GF-D8 (cell line): ENCODE results near the gene ACTR3C.
"Not testable (repeated sequence)": the region's sequence is repeated elsewhere in the genome, so short reads cannot be mapped to it uniquely, and the experiment has no call there.

Experiments used
- DNase-seq: peaks from one replicate; lab custom pipeline; 2025; lab: John Stamatoyannopoulos, UW

The ACTR3C gene

GRCh38 chr7:150283111-150283510 is 40.2 kb downstream of the ACTR3C start:
- DNase-seq = not testable (repeated sequence)

- not testable (repeated sequence) for DNase-seq
Observed at GRCh38 chr7:150281681-150282403, 41.5 kb downstream of the ACTR3C start.

GRCh38 chr7:150278383-150278782 is 45.0 kb downstream of the ACTR3C start:
- DNase-seq = not testable (repeated sequence)

GRCh38 chr7:150276132-150276695 is 47.1 kb downstream of the ACTR3C start:
- not testable (repeated sequence) for DNase-seq

GRCh38 chr7:150271898-150272297 is 51.4 kb downstream of the ACTR3C start:
- DNase-seq = not testable (repeated sequence)

GRCh38 chr7:150270101-150270824 is 53.1 kb downstream of the ACTR3C start:
- DNase-seq = not testable (repeated sequence)

- not testable (repeated sequence) for DNase-seq
Observed at GRCh38 chr7:150268798-150269197, 54.5 kb downstream of the ACTR3C start.

GRCh38 chr7:150268287-150268686 is 55.1 kb downstream of the ACTR3C start:
- not testable (repeated sequence) for DNase-seq

GRCh38 chr7:150266953-150267665 is 56.2 kb downstream of the ACTR3C start:
- not testable (repeated sequence) for DNase-seq

- DNase-seq = not testable (repeated sequence)
Observed at GRCh38 chr7:150262656-150263055, 60.7 kb downstream of the ACTR3C start.

- DNase-seq = not testable (repeated sequence)
Observed at GRCh38 chr7:150247745-150248144, 75.6 kb downstream of the ACTR3C start.

GRCh38 chr7:150245208-150245607 is 78.1 kb downstream of the ACTR3C start:
- DNase-seq = not testable (repeated sequence)

GRCh38 chr7:150242935-150243334 is 80.4 kb downstream of the ACTR3C start:
- not testable (repeated sequence) for DNase-seq

GRCh38 chr7:150225444-150225843 is 97.9 kb downstream of the ACTR3C start:
- DNase-seq = not testable (repeated sequence)

GRCh38 chr7:150222083-150222972 is 101.0 kb downstream of the ACTR3C start:
- DNase-seq = not testable (repeated sequence)

GRCh38 chr7:150220673-150221181 is 102.6 kb downstream of the ACTR3C start:
- DNase-seq = not testable (repeated sequence)

- not testable (repeated sequence) for DNase-seq
Observed at GRCh38 chr7:150219941-150220658, 103.2 kb downstream of the ACTR3C start.

- DNase-seq = peak; percentile 43
Observed at GRCh38 chr7:150206848-150207247, 116.5 kb downstream of the ACTR3C start.

GRCh38 chr7:150205866-150206265 is 117.5 kb downstream of the ACTR3C start:
- DNase-seq = not testable (repeated sequence)

- not testable (repeated sequence) for DNase-seq
Observed at GRCh38 chr7:150204577-150204976, 118.8 kb downstream of the ACTR3C start.
